Kidney tubule cell (primary cell): ENCODE measurements around the gene EXO5.
"Not testable (repeated sequence)": the region's sequence is repeated elsewhere in the genome, so short reads cannot be mapped to it uniquely, and the experiment has no call there.

Experiments
- DNase-seq: peaks from one replicate; pipeline ENCODE4 v3.0.0-alpha.2; 2018; ENCODE audit warnings: low spot score

EXO5 gene

DNA sequence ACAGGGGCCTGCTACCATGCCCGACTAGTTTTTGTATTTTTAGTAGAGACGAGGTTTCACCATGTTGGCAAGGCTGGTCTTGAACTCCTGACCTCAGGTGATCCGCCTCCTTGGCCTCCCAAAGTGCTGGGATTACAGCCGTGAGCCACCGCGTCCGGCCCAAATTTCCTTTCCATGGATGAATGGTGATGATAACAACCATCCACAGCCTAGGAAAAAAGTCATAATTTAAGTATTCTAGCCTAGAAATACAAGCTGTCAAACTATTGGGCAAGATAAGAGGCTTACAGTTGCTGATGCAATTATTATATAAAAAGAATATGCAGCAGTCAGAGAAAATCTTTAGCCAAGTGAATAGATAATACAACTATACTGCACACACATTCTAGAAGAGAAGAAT lies 46.2 kb downstream of the EXO5 start:
- not testable (repeated sequence) for DNase-seq

GRCh38 chr1:40556121-40556520 lies 47.6 kb downstream of the EXO5 start:
- DNase-seq: no peak

GRCh38 chr1:40558241-40558640 lies 49.7 kb downstream of the EXO5 start:
- not testable (repeated sequence) for DNase-seq

GRCh38 chr1:40562185-40562584 lies 53.6 kb downstream of the EXO5 start:
- DNase-seq: no peak

GRCh38 chr1:40563266-40563665 lies 54.7 kb downstream of the EXO5 start:
- no peak for DNase-seq

- DNase-seq: no peak
These were observed 55.9 kb downstream of the EXO5 start for GRCh38 chr1:40564506-40564905.

DNA sequence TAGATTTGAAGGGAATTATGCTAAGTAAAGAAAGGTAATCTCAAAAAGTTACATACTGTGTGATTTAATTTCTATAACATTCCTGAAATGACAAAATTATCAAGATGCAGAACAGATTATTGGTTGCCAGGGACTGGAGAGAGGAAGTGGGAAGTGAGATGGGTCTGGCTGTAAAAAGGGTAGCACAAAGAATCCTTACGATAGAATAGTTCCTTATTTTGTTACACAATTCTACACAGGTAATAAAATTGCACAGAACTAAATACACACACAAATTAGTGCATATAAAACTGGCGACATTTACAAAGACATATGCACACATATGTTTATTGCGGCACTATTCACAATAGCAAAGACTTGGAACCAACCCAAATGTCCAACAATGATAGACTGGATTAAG lies 56.3 kb downstream of the EXO5 start:
- no peak for DNase-seq
